ENCODE data around the gene UBE2E3. TPM values are rescaled to one million over a fixed set of nuclear protein-coding genes. Genes with fewer than 3 reads are reported as not detected.

The UBE2E3 gene
- total and polyA plus RNA-seq, 2 of the 13 experiments (the other 11 are each of a cell fraction or from before 2014, with no cell fraction given): 45.7 to 92.6 TPM

- ChIA-PET POLR2A (no interaction called here), CTCF (ENCODE audit: low intra/inter-chr PET ratio, low total read pairs) (no interaction called here)
- in situ Hi-C loops (cut with HindIII; ENCODE audit: extremely low pct_ligation_motif_present, low pct_unique_long_range_greater_than_20kb) (no loop called here), intact Hi-C loops (cut with micrococcal nuclease; ENCODE audit: unreplicated experiment) (no loop called here)
- Histone ChIP-seq H3K79me2 (ENCODE audit: insufficient read depth, low read length) (peaks cover 4% of the 10 kb centered on the region), H2AFZ (ENCODE audit: low read length) (no peak overlapping the region), H3K4me2 (ENCODE audit: low read depth, low read length) (no peak overlapping the region), H3K27me3 (ENCODE audit: control insufficient read depth in 1 of 2, insufficient read depth in 2 of 2, low read length in 2 of 2) (no peaks in the 10 kb centered on the region), H3K4me1 (ENCODE audit: insufficient read depth, low read length) (no peaks in the 10 kb centered on the region), H3K27ac (ENCODE audit: extremely low read length, insufficient read depth, low read length) (no peak overlapping the region), H3K9ac (ENCODE audit: insufficient read depth, low read depth, low read length) (no peak overlapping the region), H4K20me1 (ENCODE audit: insufficient read depth, low read length) (peaks cover 3% of the 10 kb centered on the region; the same call in 1 of the 2 replicates), H3K36me3 (replicated peaks in 1 of 2; ENCODE audit: control insufficient read depth in 1 of 2, insufficient read depth in 2 of 2, low read length in 2 of 2) (no peaks in the 10 kb centered on the region), H3K4me3 (replicated peaks in 1 of 3; ENCODE audit: insufficient read depth in 1 of 3, low read depth in 2 of 3, low read length in 3 of 3) (no peak overlapping the region), H3K9me3 (ENCODE audit: low read length) (no peaks in the 10 kb centered on the region)
- DNase-seq (ENCODE audit: low spot score) (no peak), FAIRE-seq (no peak), ATAC-seq (no peak)
- no TSS peak for BruUV-seq (replicated peaks)
- no peak for TF ChIP-seq MTF2 (CRISPR knock-in tag; IDR thresholded peaks at IDR 0.05; ENCODE audit: borderline replicate concordance)
- no peak for TF ChIP-seq ZNF549 (CRISPR knock-in tag; IDR thresholded peaks at IDR 0.05)
- no peak for TF ChIP-seq ZNF362 (CRISPR knock-in tag; IDR thresholded peaks at IDR 0.05; ENCODE audit: borderline replicate concordance)
- TF ChIP-seq ZNF839 (CRISPR knock-in tag; IDR thresholded peaks at IDR 0.05; ENCODE audit: borderline replicate concordance): no peak
- TF ChIP-seq KMT2B (CRISPR knock-in tag; IDR thresholded peaks at IDR 0.05): no peak
- TF ChIP-seq ZNF225 (CRISPR knock-in tag; IDR thresholded peaks at IDR 0.05): no peak
- TF ChIP-seq ZNF17 (CRISPR knock-in tag; IDR thresholded peaks at IDR 0.05): no peak
- TF ChIP-seq ZNF382 (CRISPR knock-in tag; IDR thresholded peaks at IDR 0.05; ENCODE audit: borderline replicate concordance): no peak
- TF ChIP-seq ZNF572 (CRISPR knock-in tag; IDR thresholded peaks at IDR 0.05): no peak
- WGBS (ENCODE audit: low lambda C conversion rate): 100% methylated on average over 1 of the region's 1 CpG
Observed at GRCh38 chr2:181042706-181043105, 62.3 kb downstream of the UBE2E3 start.

- intact Hi-C loops (cut with micrococcal nuclease; ENCODE audit: unreplicated experiment) (no loop called here), in situ Hi-C loops (cut with HindIII; ENCODE audit: extremely low pct_ligation_motif_present, low pct_unique_long_range_greater_than_20kb) (no loop called here)
- Histone ChIP-seq H3K79me2 (ENCODE audit: insufficient read depth, low read length) (no peaks in the 10 kb centered on the region), H3K27ac (ENCODE audit: extremely low read length, insufficient read depth, low read length) (no peak overlapping the region), H3K4me2 (ENCODE audit: low read depth, low read length) (no peak overlapping the region), H3K9me3 (ENCODE audit: low read length) (no peaks in the 10 kb centered on the region), H4K20me1 (ENCODE audit: insufficient read depth, low read length) (peaks cover 3% of the 10 kb centered on the region; the same call in 1 of the 2 replicates), H3K36me3 (replicated peaks in 1 of 2; ENCODE audit: control insufficient read depth in 1 of 2, insufficient read depth in 2 of 2, low read length in 2 of 2) (no peaks in the 10 kb centered on the region), H3K4me3 (replicated peaks in 1 of 3; ENCODE audit: insufficient read depth in 1 of 3, low read depth in 2 of 3, low read length in 3 of 3) (no peak overlapping the region), H3K27me3 (ENCODE audit: control insufficient read depth in 1 of 2, insufficient read depth in 2 of 2, low read length in 2 of 2) (no peaks in the 10 kb centered on the region), H3K9ac (ENCODE audit: insufficient read depth, low read depth, low read length) (no peak overlapping the region), H2AFZ (ENCODE audit: low read length) (no peak overlapping the region), H3K4me1 (ENCODE audit: insufficient read depth, low read length) (no peaks in the 10 kb centered on the region)
- ATAC-seq (no peak), DNase-seq (ENCODE audit: low spot score) (no peak), FAIRE-seq (no peak)
- no TSS peak for BruUV-seq (replicated peaks)
- no peak for TF ChIP-seq NBN (conservative IDR thresholded peaks at IDR 0.05)
- no peak for TF ChIP-seq DR1 (CRISPR knock-in tag; IDR thresholded peaks at IDR 0.05)
- no peak for TF ChIP-seq MAX (IDR thresholded peaks at IDR 0.05)
- no peak for TF ChIP-seq CBX5 (CRISPR knock-in tag; IDR thresholded peaks at IDR 0.05; ENCODE audit: borderline replicate concordance)
- no peak for TF ChIP-seq ZSCAN5A (CRISPR knock-in tag; IDR thresholded peaks at IDR 0.05; ENCODE audit: borderline replicate concordance)
- no peak for TF ChIP-seq NPAS2 (CRISPR knock-in tag; IDR thresholded peaks at IDR 0.05; ENCODE audit: borderline replicate concordance)
- no peak for TF ChIP-seq RNF2 (conservative IDR thresholded peaks at IDR 0.05; ENCODE audit: low read depth)
- no peak for TF ChIP-seq ZNF639 (CRISPR knock-in tag; conservative IDR thresholded peaks at IDR 0.05)
- CTCF ChIA-PET (ENCODE audit: low intra/inter-chr PET ratio, low total read pairs): no interaction called here
- WGBS (ENCODE audit: low lambda C conversion rate): 100% methylated on average over 1 of the region's 1 CpG
- POLR2A ChIA-PET: no interaction called here
Observed at GRCh38 chr2:181046833-181047232, 66.4 kb downstream of the UBE2E3 start.
